ENCODE measurements around the gene GFY. TPM values are rescaled to one million over a fixed set of nuclear protein-coding genes. Genes with fewer than 3 reads are reported as not detected.

Gene GFY
- total and polyA plus RNA-seq, 9 of the 15 experiments (the other 6 are each of a cell fraction or from before 2014, with no cell fraction given): 0.06 to 0.40 (median 0.19) TPM; not detected in 3

GRCh38 chr19:49453757-49454240, 28.6 kb downstream of the GFY start (continued):
- TF ChIP-seq LEF1 (IDR thresholded peaks at IDR 0.05) (0 out of 2 replicates have a peak, but pooled peaks have one; percentile 26), ATF1 (CRISPR knock-in tag; IDR thresholded peaks at IDR 0.05) (no peak), ATF1 (tag; IDR thresholded peaks at IDR 0.05) (0 out of 2 replicates have a peak, but pooled peaks have one; percentile 6), ZNF780A (CRISPR knock-in tag; IDR thresholded peaks at IDR 0.05) (no peak), PHB2 (IDR thresholded peaks at IDR 0.05; ENCODE audit: low read depth) (0 out of 2 replicates have a peak, but pooled peaks have one; percentile 24), GTF2E2 (tag; IDR thresholded peaks at IDR 0.05) (peak; percentile 11; the same call in 1 of the 2 replicates), PHF8 (IDR thresholded peaks at IDR 0.05; ENCODE audit: borderline replicate concordance, low read length) (no peak), DPF2 (IDR thresholded peaks at IDR 0.05) (peak; percentile 52), ZNF655 (CRISPR knock-in tag; IDR thresholded peaks at IDR 0.05) (no peak), TAL1 (IDR thresholded peaks at IDR 0.05) (peak; percentile 39; the same call in 1 of the 2 replicates), NR2C2 (CRISPR knock-in tag; IDR thresholded peaks at IDR 0.05) (no peak), NR2C2 (tag; IDR thresholded peaks at IDR 0.05) (peak; percentile 64), GABPA (tag; conservative IDR thresholded peaks at IDR 0.05; ENCODE audit: low read depth) (peak; percentile 76), MLLT1 (IDR thresholded peaks at IDR 0.05) (0 out of 4 replicates have a peak, but pooled peaks of 1 of the 2 experiments have one; percentile 14), ZNF384 (IDR thresholded peaks at IDR 0.05; ENCODE audit: low read depth, low read length) (peak; percentile 76), POLR2H (tag; IDR thresholded peaks at IDR 0.05; ENCODE audit: low read depth) (peak; percentile 87), CXXC5 (CRISPR knock-in tag; IDR thresholded peaks at IDR 0.05) (0 out of 2 replicates have a peak, but pooled peaks have one; percentile 6), SMARCC2 (IDR thresholded peaks at IDR 0.05; ENCODE audit: low read depth) (0 out of 2 replicates have a peak, but pooled peaks have one; percentile 14), SMAD4 (CRISPR knock-in tag; conservative IDR thresholded peaks at IDR 0.05) (0 out of 2 replicates have a peak, but pooled peaks have one; percentile 35)
